Measurements from ENCODE around the gene TNNT3.

DNA sequence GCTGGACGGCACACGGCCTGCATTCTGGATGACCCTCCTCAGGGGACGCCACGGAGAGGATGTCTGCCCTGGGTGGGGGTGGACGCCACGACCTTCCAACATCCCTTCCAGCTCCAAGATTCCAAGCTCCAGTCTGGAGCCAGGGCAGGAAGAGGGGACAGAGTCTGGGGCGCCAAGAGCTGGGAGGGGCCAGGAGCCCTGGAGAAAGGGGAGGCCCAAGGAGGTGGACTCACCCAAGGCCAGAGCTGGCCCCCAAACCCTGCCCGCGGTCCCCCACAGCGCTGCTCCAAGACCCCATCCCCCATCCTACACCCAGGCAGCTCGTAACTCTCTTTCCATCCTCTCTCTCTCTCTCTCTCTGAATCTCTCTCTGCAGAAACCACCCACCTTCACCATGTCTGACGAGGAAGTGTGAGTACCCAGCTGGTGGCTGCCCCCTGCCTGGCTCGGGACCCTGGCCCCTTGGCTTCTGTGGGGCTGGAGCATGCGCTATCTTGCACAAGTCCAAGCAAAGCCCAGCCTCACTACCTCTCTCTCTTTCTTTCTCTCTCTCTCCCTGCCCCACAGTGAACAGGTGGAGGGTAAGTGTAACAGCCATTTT is 3.1 kb downstream of the TNNT3 start:
- TF ChIP-seq, protein P1, sequence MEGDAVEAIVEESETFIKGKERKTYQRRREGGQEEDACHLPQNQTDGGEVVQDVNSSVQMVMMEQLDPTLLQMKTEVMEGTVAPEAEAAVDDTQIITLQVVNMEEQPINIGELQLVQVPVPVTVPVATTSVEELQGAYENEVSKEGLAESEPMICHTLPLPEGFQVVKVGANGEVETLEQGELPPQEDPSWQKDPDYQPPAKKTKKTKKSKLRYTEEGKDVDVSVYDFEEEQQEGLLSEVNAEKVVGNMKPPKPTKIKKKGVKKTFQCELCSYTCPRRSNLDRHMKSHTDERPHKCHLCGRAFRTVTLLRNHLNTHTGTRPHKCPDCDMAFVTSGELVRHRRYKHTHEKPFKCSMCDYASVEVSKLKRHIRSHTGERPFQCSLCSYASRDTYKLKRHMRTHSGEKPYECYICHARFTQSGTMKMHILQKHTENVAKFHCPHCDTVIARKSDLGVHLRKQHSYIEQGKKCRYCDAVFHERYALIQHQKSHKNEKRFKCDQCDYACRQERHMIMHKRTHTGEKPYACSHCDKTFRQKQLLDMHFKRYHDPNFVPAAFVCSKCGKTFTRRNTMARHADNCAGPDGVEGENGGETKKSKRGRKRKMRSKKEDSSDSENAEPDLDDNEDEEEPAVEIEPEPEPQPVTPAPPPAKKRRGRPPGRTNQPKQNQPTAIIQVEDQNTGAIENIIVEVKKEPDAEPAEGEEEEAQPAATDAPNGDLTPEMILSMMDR (IDR thresholded peaks at IDR 0.05), result no peak
- no peak for TF ChIP-seq POLR2A (IDR thresholded peaks at IDR 0.05)

Measured in uterus (tissue), 2 donors.